Mesendoderm (in vitro differentiated cells): Measurements from ENCODE around the gene ATP6V1B1.

Source experiments
- DNase-seq: peaks from one replicate; pipeline ENCODE4 v3.0.0; 2013
- H2AK5ac ChIP-seq: 2 replicates; pipeline ENCODE4 v1.6.1; 2013; ENCODE audit warnings: low read length, inconsistent platforms
- H2BK120ac ChIP-seq: 2 replicates; pipeline ENCODE4 v1.6.1; 2013; ENCODE audit warnings: low read depth, mild to moderate bottlenecking, low read length, moderate library complexity, mixed read lengths
- H2BK15ac ChIP-seq: replicated peaks from 2 replicates; pipeline ENCODE4 v1.6.1; 2013; ENCODE audit warnings: low read depth, mild to moderate bottlenecking, moderate library complexity
- H2BK5ac ChIP-seq: 2 replicates; pipeline ENCODE4 v1.6.1; 2013; ENCODE audit warnings: low read length, inconsistent platforms
- H3K18ac ChIP-seq: 2 replicates; pipeline ENCODE4 v1.6.1; 2013; ENCODE audit warnings: mild to moderate bottlenecking, low read length, mixed read lengths
- H3K23ac ChIP-seq: one replicate; pipeline ENCODE4 v1.6.1; 2013; ENCODE audit warnings: low read length
- H3K27ac ChIP-seq: 2 replicates; pipeline ENCODE4 v1.5.1; 2013; ENCODE audit warnings: low read depth, mild to moderate bottlenecking, inconsistent platforms, low read length, moderate library complexity
- H3K27me3 ChIP-seq: 2 replicates; pipeline ENCODE4 v1.6.1; 2013; ENCODE audit warnings: low read length, control low read depth, mild to moderate bottlenecking, inconsistent platforms; ENCODE audit not compliant: insufficient read depth, poor library complexity
- H3K36me3 ChIP-seq: 2 replicates; pipeline ENCODE4 v1.6.1; 2013; ENCODE audit warnings: low read length, inconsistent platforms; ENCODE audit not compliant: control insufficient read depth, insufficient read depth
- H3K4ac ChIP-seq: one replicate; pipeline ENCODE4 v1.6.1; 2013; ENCODE audit warnings: low read depth, mild to moderate bottlenecking, low read length, moderate library complexity
- H3K4me1 ChIP-seq: 2 replicates; pipeline ENCODE4 v1.6.1; 2013; ENCODE audit warnings: low read depth, low read length, inconsistent platforms; ENCODE audit not compliant: control insufficient read depth
- H3K4me2 ChIP-seq: 2 replicates; pipeline ENCODE4 v1.6.1; 2013; ENCODE audit warnings: low read length
- H3K4me3 ChIP-seq: 2 replicates; pipeline ENCODE4 v1.5.1; 2013; ENCODE audit warnings: mild to moderate bottlenecking, low read length
- H3K56ac ChIP-seq: one replicate; pipeline ENCODE4 v1.6.1; 2013; ENCODE audit warnings: low read length
- H3K79me1 ChIP-seq: 2 replicates; pipeline ENCODE4 v1.6.1; 2013; ENCODE audit warnings: low read length, inconsistent platforms
- H3K79me2 ChIP-seq: 2 replicates; pipeline ENCODE4 v1.6.1; 2013; ENCODE audit warnings: mild to moderate bottlenecking, low read length; ENCODE audit not compliant: control insufficient read depth, insufficient read depth
- H3K9ac ChIP-seq: 2 replicates; pipeline ENCODE4 v1.6.1; 2013; ENCODE audit warnings: low read length, inconsistent platforms
- H4K5ac ChIP-seq: one replicate; pipeline ENCODE4 v1.6.1; 2013; ENCODE audit warnings: low read length
- H4K8ac ChIP-seq: one replicate; pipeline ENCODE4 v1.6.1; 2013; ENCODE audit warnings: low read depth, mild to moderate bottlenecking, control low read depth, low read length, moderate library complexity
- WGBS: extraction: QIAGEN DNeasy Blood & Tissue Kit; methylation state at CpG from one replicate; pipeline ENCODE4 v1.1.7; 2013; ENCODE audit warnings: low lambda C conversion rate, missing lambda C conversion rate; ENCODE audit not compliant: insufficient coverage; ENCODE audit errors: extremely low coverage; 5-methylcytosine and 5-hydroxymethylcytosine counted together

Gene ATP6V1B1

DNA sequence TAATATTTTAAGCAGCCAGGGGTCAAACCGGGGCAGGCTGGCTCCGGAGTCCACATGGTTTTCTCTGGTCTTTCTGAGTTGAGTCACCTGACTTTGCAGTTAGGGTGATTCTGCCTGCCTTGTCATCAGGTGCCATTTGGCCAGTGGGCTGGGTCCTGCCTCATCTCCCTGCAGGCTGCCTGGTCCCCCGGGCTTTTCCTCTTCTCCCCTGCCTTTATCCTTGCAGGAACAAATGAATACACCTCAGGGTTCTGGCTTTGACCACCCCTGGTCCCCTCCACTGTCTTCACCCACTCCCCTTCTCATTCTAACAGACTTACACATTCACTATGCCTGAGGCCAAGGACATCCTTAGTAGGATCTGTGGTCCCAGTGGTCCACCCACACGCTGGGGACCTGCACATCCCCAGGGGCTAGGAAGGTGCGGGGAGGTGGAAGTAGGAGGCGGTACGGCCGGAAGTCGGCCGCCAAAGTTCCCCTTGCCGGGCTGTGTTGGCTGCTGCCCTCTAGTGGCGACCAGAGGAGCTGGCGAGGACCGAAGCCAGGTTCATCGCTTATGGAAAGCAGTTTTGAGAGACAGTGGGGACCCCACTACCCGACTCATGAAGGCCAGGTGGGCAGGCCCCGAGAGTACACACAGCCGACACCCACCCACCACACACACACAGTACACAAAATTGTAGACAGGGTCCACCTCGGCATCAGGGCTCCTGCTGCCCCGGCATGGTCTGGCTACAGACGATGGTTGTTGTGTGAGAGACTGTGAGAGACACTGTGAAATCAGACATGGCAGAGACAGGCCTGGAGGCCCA lies 65.3 kb downstream of the ATP6V1B1 start:
- Histone ChIP-seq H3K4ac (no peak overlapping the region), H3K4me3 (no peak overlapping the region), H2AK5ac (no peak overlapping the region), H3K56ac (peak overlapping the region; percentile 67), H3K36me3 (no peaks in the 10 kb centered on the region), H3K18ac (no peak overlapping the region), H2BK15ac (no peak overlapping the region), H4K5ac (peak overlapping the region; percentile 87), H3K9ac (no peak overlapping the region), H3K79me2 (no peaks in the 10 kb centered on the region), H3K79me1 (no peaks in the 10 kb centered on the region), H2BK120ac (no peak overlapping the region), H3K4me1 (no peaks in the 10 kb centered on the region), H3K27me3 (no peaks in the 10 kb centered on the region), H3K27ac (no peak overlapping the region), H3K23ac (no peak overlapping the region), H4K8ac (peak overlapping the region; percentile 5), H3K4me2 (peak overlapping the region; percentile 21), H2BK5ac (no peak overlapping the region)
- peak; percentile 73 for DNase-seq
- WGBS = no CpG with 5 or more reads among the region's 21 CpGs

- WGBS = no CpG with 5 or more reads among the region's 5 CpGs
- H3K79me1 ChIP-seq = no peaks in the 10 kb centered on the region
- no peaks in the 10 kb centered on the region for H3K4me1 ChIP-seq
- no peak overlapping the region for H3K23ac ChIP-seq
- H3K36me3 ChIP-seq = no peaks in the 10 kb centered on the region
- no peak overlapping the region for H2BK120ac ChIP-seq
- H3K4me3 ChIP-seq = no peak overlapping the region
- H3K9ac ChIP-seq = no peak overlapping the region
- H3K27ac ChIP-seq = no peak overlapping the region
- DNase-seq = no peak
- H3K56ac ChIP-seq = peak overlapping the region; percentile 67
- H2AK5ac ChIP-seq = no peak overlapping the region
- H4K8ac ChIP-seq = no peak overlapping the region
- H3K79me2 ChIP-seq = no peaks in the 10 kb centered on the region
- no peak overlapping the region for H3K18ac ChIP-seq
- no peaks in the 10 kb centered on the region for H3K27me3 ChIP-seq
- no peak overlapping the region for H2BK5ac ChIP-seq
- no peak overlapping the region for H3K4ac ChIP-seq
- no peak overlapping the region for H4K5ac ChIP-seq
- no peak overlapping the region for H3K4me2 ChIP-seq
- no peak overlapping the region for H2BK15ac ChIP-seq
Observed at GRCh38 chr2:71001592-71001927, 65.9 kb downstream of the ATP6V1B1 start.

GRCh38 chr2:71001981-71002570 lies 66.4 kb downstream of the ATP6V1B1 start:
- Histone ChIP-seq H2AK5ac (no peak overlapping the region), H2BK15ac (no peak overlapping the region), H3K79me2 (no peaks in the 10 kb centered on the region), H3K4me3 (no peak overlapping the region), H3K79me1 (no peaks in the 10 kb centered on the region), H3K23ac (no peak overlapping the region), H3K4me2 (no peak overlapping the region), H4K8ac (no peak overlapping the region), H3K27me3 (no peaks in the 10 kb centered on the region), H3K9ac (no peak overlapping the region), H3K18ac (no peak overlapping the region), H3K4me1 (no peaks in the 10 kb centered on the region), H2BK120ac (no peak overlapping the region), H3K56ac (no peak overlapping the region), H3K36me3 (no peaks in the 10 kb centered on the region), H4K5ac (no peak overlapping the region), H2BK5ac (no peak overlapping the region), H3K4ac (no peak overlapping the region), H3K27ac (no peak overlapping the region)
- peak; percentile 86 for DNase-seq
- whole genome bisulfite sequencing = no CpG with 5 or more reads among the region's 11 CpGs

- Histone ChIP-seq H2AK5ac (no peak overlapping the region), H3K79me1 (no peaks in the 10 kb centered on the region), H3K79me2 (no peaks in the 10 kb centered on the region), H3K36me3 (no peaks in the 10 kb centered on the region), H3K9ac (no peak overlapping the region), H3K18ac (no peak overlapping the region), H2BK5ac (no peak overlapping the region), H2BK15ac (no peak overlapping the region), H3K27ac (no peak overlapping the region), H3K56ac (no peak overlapping the region), H2BK120ac (no peak overlapping the region), H3K4me1 (no peaks in the 10 kb centered on the region), H3K4me3 (no peak overlapping the region), H3K4me2 (no peak overlapping the region), H3K23ac (no peak overlapping the region), H3K27me3 (no peaks in the 10 kb centered on the region), H4K8ac (no peak overlapping the region), H3K4ac (no peak overlapping the region), H4K5ac (no peak overlapping the region)
- WGBS = no CpG with 5 or more reads among the region's 6 CpGs
- no peak for DNase-seq
Observed at GRCh38 chr2:71003396-71003795, 67.7 kb downstream of the ATP6V1B1 start.

- no peak overlapping the region for H2BK15ac ChIP-seq
- H4K8ac ChIP-seq = no peak overlapping the region
- WGBS = no CpG with 5 or more reads among the region's 11 CpGs
- H3K4me3 ChIP-seq = no peak overlapping the region
- no peak overlapping the region for H3K4me2 ChIP-seq
- H3K9ac ChIP-seq = no peak overlapping the region
- H3K36me3 ChIP-seq = no peaks in the 10 kb centered on the region
- H4K5ac ChIP-seq = no peak overlapping the region
- H2BK120ac ChIP-seq = no peak overlapping the region
- H3K23ac ChIP-seq = no peak overlapping the region
- no peak overlapping the region for H2AK5ac ChIP-seq
- H3K27me3 ChIP-seq = no peaks in the 10 kb centered on the region
- DNase-seq = no peak
- H3K4ac ChIP-seq = no peak overlapping the region
- H3K79me2 ChIP-seq = no peaks in the 10 kb centered on the region
- H2BK5ac ChIP-seq = no peak overlapping the region
- no peak overlapping the region for H3K18ac ChIP-seq
- no peaks in the 10 kb centered on the region for H3K4me1 ChIP-seq
- H3K56ac ChIP-seq = no peak overlapping the region
- H3K27ac ChIP-seq = no peak overlapping the region
- no peaks in the 10 kb centered on the region for H3K79me1 ChIP-seq
Observed at GRCh38 chr2:71003966-71004755, 68.5 kb downstream of the ATP6V1B1 start.
